HepG2 (cell line): ENCODE results near the gene CTDNEP1. TPM values are rescaled to one million over a fixed set of nuclear protein-coding genes. Genes with fewer than 3 reads are reported as not detected.
A peak's percentile ranks its signal among the peaks of the same experiment; 100 is the strongest.

Experiments
- GABPA ChIP-seq, 2 experiments: IDR thresholded peaks; 2 replicates each; pipeline ENCODE4 v1.6.1; 2011 to 2016; ENCODE audit warnings: low read depth in 2 of 2, low read length in 1 of 2, missing biosample characterization in 1 of 2, missing genetic modification characterization in 1 of 2
- HES4 ChIP-seq: sonication (generic); formaldehyde crosslinking; IDR thresholded peaks from 2 replicates; pipeline ENCODE4 v1.9.0; 2021; ENCODE audit warnings: mild to moderate bottlenecking, missing genetic modification reagents, borderline replicate concordance
- MAFK ChIP-seq, 2 experiments: IDR thresholded peaks in 1 of 2; conservative IDR thresholded peaks in 1 of 2; 2 replicates each; pipeline ENCODE4 v1.6.1; 2011; ENCODE audit warnings: improper control_type of control experiment in 2 of 2, low read length in 2 of 2
- MIER3 ChIP-seq: IDR thresholded peaks from 2 replicates; pipeline ENCODE4 v1.6.1; 2016; ENCODE audit warnings: missing compliant biosample characterization, borderline replicate concordance
- NR3C1 ChIP-seq: sonication (generic); formaldehyde crosslinking; IDR thresholded peaks from 2 replicates; pipeline ENCODE4 v1.4.0; 2020; ENCODE audit warnings: missing genetic modification reagents
- TP53 ChIP-seq: sonication (generic); formaldehyde crosslinking; conservative IDR thresholded peaks from 2 replicates; pipeline ENCODE4 v1.4.0; 2020; ENCODE audit warnings: missing genetic modification reagents
- ZNF34 ChIP-seq: sonication (generic); formaldehyde crosslinking; IDR thresholded peaks from 2 replicates; pipeline ENCODE4 v1.4.0; 2020; ENCODE audit warnings: mild to moderate bottlenecking, missing genetic modification reagents, borderline replicate concordance
- ZNF354B ChIP-seq: sonication (generic); formaldehyde crosslinking; IDR thresholded peaks from 2 replicates; pipeline ENCODE4 v1.8.0; 2022; ENCODE audit warnings: mild to moderate bottlenecking, missing genetic modification reagents
- ZNF549 ChIP-seq: sonication (generic); formaldehyde crosslinking; IDR thresholded peaks from 2 replicates; pipeline ENCODE4 v1.5.0; 2020; ENCODE audit warnings: missing genetic modification reagents
- ZNF556 ChIP-seq: sonication (generic); formaldehyde crosslinking; IDR thresholded peaks from 2 replicates; pipeline ENCODE4 v1.4.0; 2020; ENCODE audit warnings: mild to moderate bottlenecking, missing genetic modification reagents, borderline replicate concordance
- ZNF850 ChIP-seq: sonication (generic); formaldehyde crosslinking; conservative IDR thresholded peaks from 2 replicates; pipeline ENCODE4 v1.9.0; 2021; ENCODE audit warnings: mild to moderate bottlenecking, missing genetic modification reagents
- polyA plus RNA-seq, 8 experiments: library from polyadenylated mRNA; depleted of rRNA in 3 of 8; stranded (reverse) in 7 of 8; unstranded in 1 of 8; fragments of >200 nt; fragmentation: Illumina TruSeq in 4 of 8; extraction: Trizol in 4 of 8; gene quantifications; 2 replicates each; pipeline versions ENCODE4 v1.2.1 to v1.2.3, GENCODE V29; 2011 to 2016; ENCODE audit warnings: low read depth in 4 of 8, missing spikeins in 1 of 8, mixed read lengths in 1 of 8; ENCODE audit not compliant: insufficient read depth in 1 of 8
- total RNA-seq, 5 experiments: library from RNA; depleted of rRNA; stranded (reverse); fragments of >200 nt; fragmentation: Illumina TruSeq; extraction: Trizol; gene quantifications; 2 replicates each; pipeline ENCODE4 v1.2.3, GENCODE V29; 2016; ENCODE audit warnings: low read depth in 1 of 5
- TF ChIP-seq, protein P1 (sequence below): sonication (generic); formaldehyde crosslinking; IDR thresholded peaks from 2 replicates; pipeline ENCODE4 v1.8.0; 2022; ENCODE audit warnings: missing genetic modification reagents, mild to moderate bottlenecking, inconsistent platforms, borderline replicate concordance
- TF ChIP-seq, protein P2 (sequence below): sonication (generic); formaldehyde crosslinking; IDR thresholded peaks from 2 replicates; pipeline ENCODE4 v1.4.0; 2020; ENCODE audit warnings: missing genetic modification reagents
- TF ChIP-seq, protein P3 (sequence below): sonication (generic); formaldehyde crosslinking; IDR thresholded peaks from 2 replicates; pipeline ENCODE4 v1.5.1; 2020; ENCODE audit warnings: missing genetic modification reagents, mild to moderate bottlenecking, borderline replicate concordance
- TF ChIP-seq, protein P4 (sequence below): sonication (generic); formaldehyde crosslinking; IDR thresholded peaks from 2 replicates; pipeline ENCODE4 v1.4.0; 2020; ENCODE audit warnings: missing genetic modification reagents
- TF ChIP-seq, protein P5 (sequence below): sonication (generic); formaldehyde crosslinking; IDR thresholded peaks from 2 replicates; pipeline ENCODE4 v1.4.0; 2020; ENCODE audit warnings: missing genetic modification reagents
- TF ChIP-seq, protein P6 (sequence below): sonication (generic); formaldehyde crosslinking; IDR thresholded peaks from 2 replicates; pipeline ENCODE4 v1.5.0; 2020; ENCODE audit warnings: mild to moderate bottlenecking, low read depth, missing genetic modification reagents, borderline replicate concordance

CTDNEP1 gene
- total and polyA plus RNA-seq, 2 of the 13 experiments (the other 11 are each of a cell fraction or from before 2014, with no cell fraction given), result 19.8 to 118 TPM

- TF ChIP-seq MAFK (conservative IDR thresholded peaks at IDR 0.05 in 1 of 2, IDR thresholded peaks at IDR 0.05 in 1 of 2; ENCODE audit: low read length in 2 of 2), result no peak
- no peak for TF ChIP-seq ZNF549
- peak; percentile 81 for TF ChIP-seq GABPA (IDR thresholded peaks at IDR 0.05; ENCODE audit: low read depth, low read length)
- peak; percentile 96 for TF ChIP-seq GABPA (CRISPR knock-in tag; IDR thresholded peaks at IDR 0.05; ENCODE audit: low read depth)
- TF ChIP-seq TP53 (CRISPR knock-in tag), result no peak
- TF ChIP-seq, protein P1, sequence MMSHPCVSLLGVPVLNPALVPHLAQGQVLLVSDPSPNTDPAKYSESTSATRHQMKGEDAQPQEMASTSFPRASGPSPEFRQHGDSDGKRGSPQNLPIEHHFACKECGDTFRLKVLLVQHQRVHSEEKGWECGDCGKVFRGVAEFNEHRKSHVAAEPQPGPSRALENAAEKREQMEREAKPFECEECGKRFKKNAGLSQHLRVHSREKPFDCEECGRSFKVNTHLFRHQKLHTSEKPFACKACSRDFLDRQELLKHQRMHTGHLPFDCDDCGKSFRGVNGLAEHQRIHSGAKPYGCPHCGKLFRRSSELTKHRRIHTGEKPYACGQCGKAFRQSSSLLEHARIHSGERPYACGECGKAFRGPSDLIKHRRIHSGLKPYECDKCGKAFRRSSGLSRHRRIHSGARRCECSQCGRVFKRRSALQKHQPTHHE (CRISPR knock-in tag), result 0 out of 2 replicates have a peak, but pooled peaks have one; percentile 38
- no peak for TF ChIP-seq ZNF850 (CRISPR knock-in tag)
- peak; percentile 62; the same call in 1 of the 2 replicates for TF ChIP-seq MIER3
- no peak for TF ChIP-seq ZNF34 (CRISPR knock-in tag)
- TF ChIP-seq, protein P2, sequence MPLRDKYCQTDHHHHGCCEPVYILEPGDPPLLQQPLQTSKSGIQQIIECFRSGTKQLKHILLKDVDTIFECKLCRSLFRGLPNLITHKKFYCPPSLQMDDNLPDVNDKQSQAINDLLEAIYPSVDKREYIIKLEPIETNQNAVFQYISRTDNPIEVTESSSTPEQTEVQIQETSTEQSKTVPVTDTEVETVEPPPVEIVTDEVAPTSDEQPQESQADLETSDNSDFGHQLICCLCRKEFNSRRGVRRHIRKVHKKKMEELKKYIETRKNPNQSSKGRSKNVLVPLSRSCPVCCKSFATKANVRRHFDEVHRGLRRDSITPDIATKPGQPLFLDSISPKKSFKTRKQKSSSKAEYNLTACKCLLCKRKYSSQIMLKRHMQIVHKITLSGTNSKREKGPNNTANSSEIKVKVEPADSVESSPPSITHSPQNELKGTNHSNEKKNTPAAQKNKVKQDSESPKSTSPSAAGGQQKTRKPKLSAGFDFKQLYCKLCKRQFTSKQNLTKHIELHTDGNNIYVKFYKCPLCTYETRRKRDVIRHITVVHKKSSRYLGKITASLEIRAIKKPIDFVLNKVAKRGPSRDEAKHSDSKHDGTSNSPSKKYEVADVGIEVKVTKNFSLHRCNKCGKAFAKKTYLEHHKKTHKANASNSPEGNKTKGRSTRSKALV (CRISPR knock-in tag), result 0 out of 2 replicates have a peak, but pooled peaks have one; percentile 21
- no peak for TF ChIP-seq ZNF354B (CRISPR knock-in tag)
- TF ChIP-seq, protein P3, sequence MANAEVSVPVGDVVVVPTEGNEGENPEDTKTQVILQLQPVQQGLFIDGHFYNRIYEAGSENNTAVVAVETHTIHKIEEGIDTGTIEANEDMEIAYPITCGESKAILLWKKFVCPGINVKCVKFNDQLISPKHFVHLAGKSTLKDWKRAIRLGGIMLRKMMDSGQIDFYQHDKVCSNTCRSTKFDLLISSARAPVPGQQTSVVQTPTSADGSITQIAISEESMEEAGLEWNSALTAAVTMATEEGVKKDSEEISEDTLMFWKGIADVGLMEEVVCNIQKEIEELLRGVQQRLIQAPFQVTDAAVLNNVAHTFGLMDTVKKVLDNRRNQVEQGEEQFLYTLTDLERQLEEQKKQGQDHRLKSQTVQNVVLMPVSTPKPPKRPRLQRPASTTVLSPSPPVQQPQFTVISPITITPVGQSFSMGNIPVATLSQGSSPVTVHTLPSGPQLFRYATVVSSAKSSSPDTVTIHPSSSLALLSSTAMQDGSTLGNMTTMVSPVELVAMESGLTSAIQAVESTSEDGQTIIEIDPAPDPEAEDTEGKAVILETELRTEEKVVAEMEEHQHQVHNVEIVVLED (CRISPR knock-in tag), result peak; percentile 87
- TF ChIP-seq HES4 (CRISPR knock-in tag), result no peak
- TF ChIP-seq, protein P4, sequence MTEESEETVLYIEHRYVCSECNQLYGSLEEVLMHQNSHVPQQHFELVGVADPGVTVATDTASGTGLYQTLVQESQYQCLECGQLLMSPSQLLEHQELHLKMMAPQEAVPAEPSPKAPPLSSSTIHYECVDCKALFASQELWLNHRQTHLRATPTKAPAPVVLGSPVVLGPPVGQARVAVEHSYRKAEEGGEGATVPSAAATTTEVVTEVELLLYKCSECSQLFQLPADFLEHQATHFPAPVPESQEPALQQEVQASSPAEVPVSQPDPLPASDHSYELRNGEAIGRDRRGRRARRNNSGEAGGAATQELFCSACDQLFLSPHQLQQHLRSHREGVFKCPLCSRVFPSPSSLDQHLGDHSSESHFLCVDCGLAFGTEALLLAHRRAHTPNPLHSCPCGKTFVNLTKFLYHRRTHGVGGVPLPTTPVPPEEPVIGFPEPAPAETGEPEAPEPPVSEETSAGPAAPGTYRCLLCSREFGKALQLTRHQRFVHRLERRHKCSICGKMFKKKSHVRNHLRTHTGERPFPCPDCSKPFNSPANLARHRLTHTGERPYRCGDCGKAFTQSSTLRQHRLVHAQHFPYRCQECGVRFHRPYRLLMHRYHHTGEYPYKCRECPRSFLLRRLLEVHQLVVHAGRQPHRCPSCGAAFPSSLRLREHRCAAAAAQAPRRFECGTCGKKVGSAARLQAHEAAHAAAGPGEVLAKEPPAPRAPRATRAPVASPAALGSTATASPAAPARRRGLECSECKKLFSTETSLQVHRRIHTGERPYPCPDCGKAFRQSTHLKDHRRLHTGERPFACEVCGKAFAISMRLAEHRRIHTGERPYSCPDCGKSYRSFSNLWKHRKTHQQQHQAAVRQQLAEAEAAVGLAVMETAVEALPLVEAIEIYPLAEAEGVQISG (CRISPR knock-in tag), result peak; percentile 93
- TF ChIP-seq ZNF556, result no peak; the same call in 1 of the 2 replicates
- TF ChIP-seq NR3C1 (CRISPR knock-in tag), result no peak
- TF ChIP-seq, protein P5, sequence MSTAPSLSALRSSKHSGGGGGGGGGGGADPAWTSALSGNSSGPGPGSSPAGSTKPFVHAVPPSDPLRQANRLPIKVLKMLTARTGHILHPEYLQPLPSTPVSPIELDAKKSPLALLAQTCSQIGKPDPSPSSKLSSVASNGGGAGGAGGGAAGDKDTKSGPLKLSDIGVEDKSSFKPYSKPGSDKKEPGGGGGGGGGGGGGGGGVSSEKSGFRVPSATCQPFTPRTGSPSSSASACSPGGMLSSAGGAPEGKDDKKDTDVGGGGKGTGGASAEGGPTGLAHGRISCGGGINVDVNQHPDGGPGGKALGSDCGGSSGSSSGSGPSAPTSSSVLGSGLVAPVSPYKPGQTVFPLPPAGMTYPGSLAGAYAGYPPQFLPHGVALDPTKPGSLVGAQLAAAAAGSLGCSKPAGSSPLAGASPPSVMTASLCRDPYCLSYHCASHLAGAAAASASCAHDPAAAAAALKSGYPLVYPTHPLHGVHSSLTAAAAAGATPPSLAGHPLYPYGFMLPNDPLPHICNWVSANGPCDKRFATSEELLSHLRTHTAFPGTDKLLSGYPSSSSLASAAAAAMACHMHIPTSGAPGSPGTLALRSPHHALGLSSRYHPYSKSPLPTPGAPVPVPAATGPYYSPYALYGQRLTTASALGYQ, result peak; percentile 45; the same call in 1 of the 2 replicates
- TF ChIP-seq, protein P6, sequence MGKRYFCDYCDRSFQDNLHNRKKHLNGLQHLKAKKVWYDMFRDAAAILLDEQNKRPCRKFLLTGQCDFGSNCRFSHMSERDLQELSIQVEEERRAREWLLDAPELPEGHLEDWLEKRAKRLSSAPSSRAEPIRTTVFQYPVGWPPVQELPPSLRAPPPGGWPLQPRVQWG (CRISPR knock-in tag), result no peak
Measured at GRCh38 chr17:7239091-7240027, 12.2 kb downstream of the CTDNEP1 start, which contains the start of gene PHF23 (continued).
